T1000 (cell line): ENCODE results near the gene KDM4B.

ENCODE experiments used
- DNase-seq: peaks from one replicate; lab custom pipeline; 2025; ENCODE audit warnings: mixed read lengths; lab: John Stamatoyannopoulos, UW

KDM4B gene

DNA sequence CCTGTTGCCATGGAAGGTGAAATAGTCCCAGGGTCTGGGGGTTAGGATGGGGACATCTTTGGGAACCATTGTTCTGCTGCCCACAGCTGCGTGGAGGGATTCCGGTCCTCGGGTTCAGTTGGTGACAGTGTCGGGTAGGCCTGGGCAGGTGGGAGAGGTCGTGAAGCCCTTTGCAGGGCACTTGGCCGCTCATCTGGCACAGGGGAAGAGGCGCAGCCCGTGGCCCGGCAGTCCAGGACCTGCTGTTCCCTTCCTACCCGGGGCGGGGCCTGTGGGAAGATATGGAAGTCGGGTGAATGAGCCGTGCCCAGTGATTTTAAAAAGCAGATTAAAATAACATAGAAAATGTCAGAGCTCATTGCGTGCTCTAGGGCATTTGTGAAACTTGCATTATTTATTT, 44.8 kb downstream of the KDM4B start:
- DNase-seq = no peak

GRCh38 chr19:5014941-5015340, 46.0 kb downstream of the KDM4B start:
- no peak for DNase-seq

GRCh38 chr19:5016268-5016667, 47.4 kb downstream of the KDM4B start:
- no peak for DNase-seq

- DNase-seq = no peak
Measured at GRCh38 chr19:5016781-5017180, 47.9 kb downstream of the KDM4B start.

DNA sequence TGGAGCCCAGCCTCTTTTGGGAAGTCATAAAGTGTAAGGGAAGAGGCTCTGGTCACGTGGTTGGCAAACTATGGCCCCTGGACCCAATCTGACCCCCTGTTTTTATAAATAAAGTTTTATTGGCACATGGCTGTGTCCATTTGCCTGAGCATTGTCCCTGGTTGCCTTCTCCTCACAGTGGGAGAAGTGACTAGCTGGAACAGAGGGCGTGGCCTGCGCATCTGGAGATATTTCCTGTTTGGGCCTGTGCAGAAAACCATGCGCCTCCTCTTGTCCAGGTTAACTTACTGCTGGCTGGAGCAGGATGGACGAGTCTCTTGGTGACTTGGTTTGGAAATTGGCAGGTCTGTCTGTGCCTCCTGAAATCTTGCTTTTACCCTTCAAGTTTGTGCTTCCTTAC, 48.3 kb downstream of the KDM4B start:
- DNase-seq = no peak

- DNase-seq = no peak
Measured at GRCh38 chr19:5018224-5019015, 49.5 kb downstream of the KDM4B start.

DNA sequence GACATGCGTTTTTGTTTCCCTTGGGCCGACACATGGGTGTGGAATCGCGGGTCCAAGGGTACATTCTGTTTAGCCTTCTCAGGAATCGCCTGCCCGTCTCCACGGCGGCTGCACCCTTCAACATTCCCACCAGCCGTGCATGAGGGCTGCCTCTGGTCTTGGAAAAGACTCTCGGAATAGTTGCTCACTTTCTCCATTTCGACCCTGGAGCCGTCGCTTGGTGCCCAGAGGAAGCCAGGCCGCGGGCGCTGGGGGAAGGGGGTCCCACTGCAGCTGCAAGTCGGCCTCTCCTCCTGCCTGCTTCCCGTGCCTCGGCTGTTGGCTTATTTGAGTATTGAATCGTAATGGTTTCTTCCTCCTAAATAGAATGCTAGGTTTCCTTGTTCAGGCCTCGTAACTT, 51.5 kb downstream of the KDM4B start:
- DNase-seq = no peak

DNA sequence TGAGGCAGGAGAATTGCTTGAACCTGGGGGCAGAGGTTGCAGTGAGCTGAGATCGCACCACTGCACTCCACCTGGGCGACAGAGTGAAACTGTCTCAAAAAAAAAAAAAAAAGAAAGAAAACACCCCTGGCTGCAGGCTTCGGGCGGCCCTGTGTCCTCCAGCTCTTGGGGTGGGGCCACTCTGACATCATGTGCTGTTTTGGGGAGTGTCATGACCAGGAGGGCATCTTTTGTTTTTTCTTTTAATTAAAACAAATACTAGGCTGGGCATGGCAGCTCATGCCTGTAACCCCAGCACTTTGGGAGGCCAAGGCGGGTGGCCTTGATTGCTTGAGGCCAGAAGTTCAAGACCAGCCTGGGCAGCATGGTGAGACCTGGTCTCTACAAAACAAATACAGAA, 52.1 kb downstream of the KDM4B start:
- DNase-seq = no peak

- DNase-seq = no peak
Measured at GRCh38 chr19:5022066-5022860, 53.4 kb downstream of the KDM4B start.

DNA sequence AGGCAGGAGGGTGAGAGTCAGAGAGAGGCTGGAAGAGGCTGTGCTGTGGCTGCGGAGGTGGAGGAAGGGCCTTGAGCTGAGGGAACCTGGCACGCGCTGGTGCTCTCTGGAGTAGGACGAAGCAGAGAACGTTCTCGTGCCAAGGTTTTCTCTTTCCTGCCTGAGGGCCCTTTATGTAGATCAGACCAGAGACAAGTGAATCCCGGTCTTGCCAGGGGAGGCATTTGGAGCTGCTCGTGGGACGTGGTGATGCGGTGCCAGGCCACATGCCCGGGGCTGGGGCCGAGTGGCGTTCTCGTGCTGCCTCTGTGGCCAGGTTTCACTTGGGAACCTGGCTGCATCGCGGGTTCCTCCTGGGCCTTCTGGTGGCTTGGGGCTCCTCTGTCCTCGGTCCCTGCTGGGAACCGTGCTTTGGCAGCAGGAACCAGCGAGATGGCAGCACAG, 54.2 kb downstream of the KDM4B start:
- DNase-seq = no peak

- no peak for DNase-seq
Measured at GRCh38 chr19:5024282-5024681, 55.4 kb downstream of the KDM4B start.

DNA sequence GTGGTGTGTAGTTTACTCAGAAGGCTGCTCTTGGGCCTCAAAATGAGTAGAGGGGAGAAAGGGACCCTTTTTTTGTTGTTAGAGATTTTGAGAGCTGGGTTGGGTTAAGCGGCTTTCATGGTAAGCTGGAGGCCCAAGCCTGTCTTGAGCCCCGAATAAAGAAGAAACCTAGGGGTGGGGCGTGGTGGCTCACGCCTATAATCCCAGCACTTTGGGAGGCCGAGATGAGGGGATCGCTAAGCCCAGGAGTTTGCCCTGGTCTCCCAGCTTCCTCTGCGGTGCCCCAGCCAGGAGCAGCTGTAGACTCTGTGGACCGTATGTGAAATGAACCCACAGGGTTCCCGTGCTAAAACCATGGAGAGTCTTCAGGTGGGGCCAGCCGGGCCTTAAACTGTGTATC, 56.1 kb downstream of the KDM4B start:
- DNase-seq = no peak

- DNase-seq = no peak
Measured at GRCh38 chr19:5026706-5027273, 57.9 kb downstream of the KDM4B start.

GRCh38 chr19:5028229-5028886, 59.4 kb downstream of the KDM4B start:
- DNase-seq = no peak

DNA sequence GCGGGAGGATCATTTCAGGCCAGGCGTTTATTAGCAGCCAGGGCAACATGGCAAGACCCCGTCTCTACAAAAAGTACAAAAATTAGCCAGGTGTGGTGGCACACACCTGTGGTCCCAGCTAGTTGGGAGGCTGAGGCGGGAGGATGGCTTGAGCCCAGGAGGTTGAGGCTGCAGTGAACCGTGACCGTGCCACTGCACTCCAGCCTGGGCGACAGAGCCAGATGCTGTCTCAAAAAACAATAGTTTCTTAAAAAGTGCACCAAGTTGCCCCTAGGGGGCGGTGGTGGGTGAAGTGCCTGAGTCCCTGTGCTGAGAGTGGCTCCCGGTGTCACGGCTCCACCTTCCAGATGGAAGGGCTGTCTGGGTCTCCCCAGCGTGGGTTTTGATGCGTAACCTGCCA, 60.7 kb downstream of the KDM4B start:
- DNase-seq = peak; percentile 30

DNA sequence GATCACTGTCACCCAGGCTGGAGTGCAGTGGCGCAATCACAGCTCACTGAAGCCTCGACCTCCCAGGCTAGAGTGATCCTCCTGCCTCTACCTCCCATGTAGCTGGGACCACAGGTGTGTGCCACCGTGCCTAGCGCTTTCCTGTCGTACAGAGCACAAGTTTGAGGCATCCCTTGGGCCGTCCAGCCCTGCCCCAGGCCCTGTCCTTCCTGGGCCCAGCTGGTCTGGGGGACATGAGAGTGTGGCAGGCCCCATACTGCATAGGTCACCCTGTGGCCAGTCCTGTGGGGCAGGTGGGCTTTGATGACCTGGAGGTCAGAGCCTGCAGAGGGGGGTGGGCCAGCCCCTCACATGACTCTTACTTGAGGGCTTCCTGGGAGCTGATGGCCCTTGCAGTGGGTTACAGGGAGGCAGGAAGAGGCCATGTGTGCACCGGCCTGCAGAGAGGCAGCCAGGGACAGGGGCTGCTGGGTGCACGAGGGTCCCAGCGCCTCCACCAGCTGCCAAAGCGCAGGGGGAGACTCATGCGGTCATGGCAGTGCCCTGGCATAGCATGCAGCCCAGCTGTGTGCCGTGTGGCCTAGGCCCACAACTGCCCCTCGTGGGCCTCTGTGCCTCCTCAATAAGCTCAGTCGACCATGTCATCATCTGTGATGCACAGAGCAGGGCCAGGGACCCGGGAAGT, 61.4 kb downstream of the KDM4B start:
- no peak for DNase-seq

DNA sequence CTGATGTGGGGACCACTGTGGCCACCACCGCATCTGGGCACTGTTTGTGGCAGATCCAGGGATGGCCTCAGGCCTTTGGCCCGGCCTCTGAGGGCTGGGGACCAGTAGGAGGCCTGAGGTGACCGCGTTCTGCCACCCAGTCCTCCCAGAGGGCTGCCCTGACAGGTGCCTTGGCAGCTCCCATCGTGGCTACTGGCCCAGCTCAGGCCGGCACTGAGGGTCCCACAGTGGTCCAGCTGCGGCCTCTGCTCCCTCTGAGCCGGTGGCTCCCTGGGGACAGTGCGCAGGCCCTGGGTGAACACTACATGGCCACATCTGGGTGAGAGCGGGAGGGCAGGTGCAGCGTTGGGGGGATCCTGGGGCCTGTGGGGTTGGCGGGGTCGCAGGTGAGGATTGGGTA, 61.9 kb downstream of the KDM4B start:
- no peak for DNase-seq

DNA sequence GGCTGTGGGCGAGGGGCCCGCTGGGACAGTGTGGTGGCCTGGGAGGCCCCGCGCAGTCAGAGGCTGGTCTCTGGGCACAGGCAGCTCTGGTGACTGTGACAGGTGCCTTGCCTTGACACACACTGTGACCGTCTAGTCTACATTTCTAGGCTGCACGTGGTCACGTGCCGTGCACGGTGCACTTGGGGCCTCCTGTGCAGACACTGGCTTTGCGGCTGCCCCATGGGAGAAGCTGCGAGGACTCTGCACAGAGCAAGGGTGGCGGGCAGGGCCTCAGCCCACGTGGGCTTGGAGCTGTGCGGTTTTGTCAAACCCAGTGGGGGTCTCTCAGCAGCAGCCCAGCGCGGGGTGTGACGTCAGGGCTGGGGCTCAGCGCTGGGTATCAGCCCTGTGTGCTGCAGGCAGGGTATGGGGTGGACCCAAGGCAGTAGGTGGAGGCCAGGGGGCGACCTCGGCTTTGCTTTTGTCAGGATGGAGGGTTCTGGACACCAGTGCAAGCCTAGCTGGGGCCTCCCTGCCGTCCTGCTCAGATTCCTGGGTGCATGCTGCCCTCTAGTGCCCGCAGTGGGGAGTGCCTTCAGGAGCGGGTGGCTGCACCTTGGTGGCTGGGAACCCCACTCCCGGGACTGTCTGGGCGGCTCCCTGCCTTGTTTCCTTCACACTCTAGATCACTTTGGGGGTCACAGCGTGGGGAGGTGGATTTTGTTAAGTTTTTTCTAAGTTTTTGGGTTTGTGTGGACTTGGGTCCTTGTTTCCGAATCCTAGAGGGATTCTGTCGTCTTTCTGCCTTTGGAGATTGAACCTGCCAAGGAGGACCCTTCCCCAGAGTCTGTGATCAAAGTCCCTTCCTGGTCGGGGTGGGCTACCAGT, 62.6 kb downstream of the KDM4B start:
- peak; percentile 69 for DNase-seq

DNA sequence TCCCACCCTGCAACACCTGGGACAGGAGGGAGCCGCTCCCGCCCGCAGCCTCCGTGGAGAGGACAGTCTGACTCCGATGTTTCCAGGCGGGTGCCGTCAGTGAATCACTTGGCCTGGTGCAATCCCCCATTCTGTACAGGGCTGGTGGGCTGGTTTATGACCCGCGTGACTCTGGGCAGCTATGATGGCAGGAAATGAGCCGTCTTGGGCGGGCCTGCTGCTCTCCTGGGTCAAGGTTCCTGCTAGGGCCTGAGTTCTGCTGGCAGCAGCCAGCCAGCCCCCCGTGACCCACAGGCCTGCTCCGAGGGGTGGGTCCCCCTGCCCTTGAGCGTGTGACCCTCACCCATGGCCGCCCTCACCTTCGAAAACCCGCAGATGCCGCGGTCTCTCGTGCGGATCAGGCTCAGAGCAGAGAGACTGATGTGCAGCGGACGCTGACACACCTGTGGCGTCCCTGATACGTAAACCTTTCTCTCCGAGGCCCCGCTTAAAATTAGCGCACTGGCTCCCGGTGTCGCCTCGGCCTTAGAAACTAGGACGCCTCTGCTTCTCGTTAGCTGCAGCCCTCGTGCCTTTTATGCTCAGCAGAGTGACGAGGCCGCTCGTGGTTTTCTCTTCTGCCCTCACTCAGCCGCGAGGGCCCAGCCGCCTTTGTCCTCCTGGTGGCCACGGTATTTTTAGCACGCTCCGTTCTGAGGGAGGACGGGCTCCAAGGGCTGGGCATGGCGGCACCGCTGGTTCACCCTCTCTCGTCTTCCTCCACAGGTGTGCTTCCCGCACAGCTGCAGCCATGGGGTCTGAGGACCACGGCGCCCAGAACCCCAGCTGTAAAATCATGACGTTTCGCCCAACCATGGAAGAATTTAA, 63.4 kb downstream of the KDM4B start:
- no peak for DNase-seq
